GM12878 (cell line): ENCODE results near the gene PEX6. TPM values are rescaled to one million over a fixed set of nuclear protein-coding genes. Genes with fewer than 3 reads are reported as not detected.

ENCODE experiments used
- ATAC-seq: fragments of 200-7000 bp; cut with Tn5 transposase; 3 replicates; pipeline ENCODE4 v1.9.1; 2020; ENCODE audit warnings: mild to moderate bottlenecking, moderate library complexity
- BruUV-seq: library from RNA; stranded (reverse); fragments of 400-500 nt; replicated peaks from 2 replicates; lab custom pipeline; 2021; lab: Mats Ljungman, UMichigan
- CTCF ChIA-PET: fragments of 300-600 bp; sonication (Branson Sonifier 250); formaldehyde crosslinking; extraction: SDS; loops from one replicate; lab custom pipeline; 2021; ENCODE audit warnings: inconsistent platforms; lab: Yijun Ruan, JAX
- POLR2A ChIA-PET: fragments of 350-600 bp; formaldehyde crosslinking; extraction: SDS; loops from one replicate; lab custom pipeline; 2021; ENCODE audit warnings: inconsistent platforms; lab: Charles Lee
- RAD21 ChIA-PET: fragments of 300-600 bp; sonication (Branson Sonifier 250); formaldehyde crosslinking; loops from one replicate; lab custom pipeline; 2023; ENCODE audit warnings: antibody characterized with exemption; ENCODE audit not compliant: unreplicated experiment; lab: Charles Lee
- SMC1A ChIA-PET: fragments of 300-600 bp; sonication (Branson Sonifier 250); formaldehyde crosslinking; loops from one replicate; lab custom pipeline; 2023; ENCODE audit not compliant: unreplicated experiment, uncharacterized antibody; lab: Charles Lee
- DNase-seq: peaks from one replicate; pipeline ENCODE4 v3.0.0-alpha.2; 2011; ENCODE audit warnings: low read depth, low spot score
- FAIRE-seq: peaks from 3 replicates; lab custom pipeline; 2011; peaks lifted over from hg19 to GRCh38; lab: Jason Lieb, UNC
- H2AFZ ChIP-seq: 2 replicates; pipeline ENCODE4 v1.6.0; 2011; ENCODE audit warnings: low read depth, low read length, control low read depth; ENCODE audit not compliant: control insufficient read depth
- H3K27ac ChIP-seq: 2 replicates; pipeline ENCODE4 v1.5.1; 2011; ENCODE audit warnings: control low read depth; ENCODE audit not compliant: control insufficient read depth, insufficient read depth
- H3K27me3 ChIP-seq, 2 experiments: replicated peaks in 1 of 2; 2 replicates each; pipeline versions ENCODE4 v1.6.0 to v1.6.1; 2011; ENCODE audit warnings: low read length in 1 of 2; ENCODE audit not compliant: control insufficient read depth in 2 of 2, insufficient read depth in 2 of 2
- H3K36me3 ChIP-seq, 2 experiments: 2 replicates each; pipeline ENCODE4 v1.5.1; 2011; ENCODE audit warnings: low read length in 1 of 2; ENCODE audit not compliant: control insufficient read depth in 2 of 2, insufficient read depth in 2 of 2
- H3K4me1 ChIP-seq: 2 replicates; pipeline ENCODE4 v1.6.1; 2011; ENCODE audit warnings: mild to moderate bottlenecking, low read length, moderate library complexity, mixed read lengths; ENCODE audit not compliant: control insufficient read depth, insufficient read depth
- H3K4me2 ChIP-seq: 2 replicates; pipeline ENCODE4 v1.6.0; 2011; ENCODE audit warnings: control low read depth; ENCODE audit not compliant: control insufficient read depth, insufficient read depth
- H3K4me3 ChIP-seq: fragments of 200-600 bp; sonication (generic); 2 replicates; pipeline ENCODE4 v1.5.1; 2016
- H3K79me2 ChIP-seq: 2 replicates; pipeline ENCODE4 v1.6.0; 2011; ENCODE audit warnings: low read length; ENCODE audit not compliant: control insufficient read depth, insufficient read depth
- H3K9ac ChIP-seq: 2 replicates; pipeline ENCODE4 v1.8.0; 2011; ENCODE audit warnings: low read length, control low read depth, mixed read lengths; ENCODE audit not compliant: control insufficient read depth, insufficient read depth
- H3K9me3 ChIP-seq: replicated peaks from 3 replicates; pipeline ENCODE4 v1.5.1; 2011; ENCODE audit warnings: mild to moderate bottlenecking, low read length; ENCODE audit not compliant: control insufficient read depth, insufficient read depth
- H4K20me1 ChIP-seq: 2 replicates; pipeline ENCODE4 v1.6.0; 2011; ENCODE audit not compliant: control insufficient read depth, insufficient read depth
- MXI1 ChIP-seq: fragments of 150-350 bp; IDR thresholded peaks from 2 replicates; pipeline ENCODE4 v1.6.1; 2011; ENCODE audit warnings: low read depth, mild to moderate bottlenecking, inconsistent platforms, low read length, improper control_type of control experiment
- NFYB ChIP-seq: IDR thresholded peaks from 2 replicates; pipeline ENCODE4 v1.6.1; 2011; ENCODE audit warnings: low read depth, mild to moderate bottlenecking, low read length, improper control_type of control experiment, moderate library complexity; ENCODE audit not compliant: insufficient read depth
- TCF3 ChIP-seq: IDR thresholded peaks from 2 replicates; pipeline ENCODE4 v1.6.1; 2012; ENCODE audit warnings: low read depth, mild to moderate bottlenecking, low read length, borderline replicate concordance; ENCODE audit not compliant: insufficient read depth
- ZNF622 ChIP-seq: fragments of 450-650 bp; IDR thresholded peaks from 2 replicates; pipeline ENCODE4 v1.6.1; 2017; ENCODE audit warnings: mild to moderate bottlenecking, inconsistent platforms
- WGBS: methylation state at CpG from one replicate; pipeline ENCODE4 v1.1.6; 2016; ENCODE audit warnings: low lambda C conversion rate; ENCODE audit not compliant: insufficient replicate concordance, insufficient coverage; ENCODE audit errors: missing lambda C conversion rate; 5-methylcytosine and 5-hydroxymethylcytosine counted together
- in situ Hi-C: fragments of 300-500 bp; cut with MboI; formaldehyde crosslinking; loops from 9 replicates; pipeline ENCODE4 v1.14.3; 2018; ENCODE audit warnings: mixed read lengths
- intact Hi-C: fragments of 100-400 bp; cut with micrococcal nuclease; formaldehyde crosslinking; loops from one replicate; pipeline ENCODE4 v1.14.2; 2022; ENCODE audit not compliant: unreplicated experiment
- polyA plus RNA-seq, 11 experiments: library from polyadenylated mRNA; depleted of rRNA in 4 of 11; unstranded in 6 of 11; stranded (reverse) in 5 of 11; fragments of >200 nt; fragmentation: Nextera tagmentation in 4 of 11; fragmentation: Illumina TruSeq in 1 of 11; extraction: Ambion mirVana in 4 of 11; extraction: Trizol in 1 of 11; gene quantifications; 1 replicate in 1 of 11; 2 replicates in 10 of 11; pipeline versions ENCODE4 v1.2.1 to v1.2.3, GENCODE V29; 2011 to 2016; ENCODE audit warnings: inconsistent platforms in 2 of 11, missing spikeins in 2 of 11, low read depth in 1 of 11
- total RNA-seq, 4 experiments: library from RNA; depleted of rRNA in 3 of 4; stranded (reverse); fragments of >200 nt in 3 of 4; fragmentation: Illumina TruSeq in 1 of 4; extraction: Trizol in 1 of 4; gene quantifications; 2 replicates each; pipeline versions ENCODE4 v1.2.1 to v1.2.3, GENCODE V29; 2013 to 2021

Gene PEX6
- total and polyA plus RNA-seq, 10 of the 15 experiments (the other 5 are each of a cell fraction or from before 2014, with no cell fraction given) = 0.39 to 21.1 (median 7.8) TPM

DNA sequence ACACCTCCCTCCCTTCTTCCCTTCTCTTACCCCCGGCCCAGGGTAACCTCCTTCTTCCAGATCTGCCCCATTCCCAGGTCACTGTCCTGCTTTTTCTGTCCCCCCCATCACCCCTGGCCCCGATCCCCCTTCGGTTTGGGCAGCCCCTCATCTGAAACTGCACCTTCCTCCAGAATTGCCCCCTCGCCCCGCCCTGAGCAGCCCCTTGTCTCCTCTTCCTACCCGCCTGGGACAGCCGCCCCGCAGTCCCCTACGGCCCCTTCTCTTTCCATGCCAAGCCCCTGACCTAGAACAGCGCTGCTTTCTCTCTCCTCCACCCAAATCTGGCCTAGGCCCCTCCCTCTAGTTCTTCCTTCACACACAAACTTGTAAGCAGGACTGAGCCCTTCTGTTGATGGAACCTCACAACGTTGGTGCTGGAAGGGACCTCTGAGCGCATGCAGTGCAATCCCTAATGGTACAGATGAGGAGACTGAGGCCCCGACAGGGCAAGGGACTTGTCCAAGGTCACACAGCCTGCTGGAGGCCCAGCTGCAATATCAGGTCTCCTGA lies 6.0 kb upstream of the PEX6 start:
- Histone ChIP-seq H3K36me3 (peaks cover 2 to 6% of the 10 kb centered on the region in 2 experiments; a peak in 2 of 4 replicates), H3K4me1 (peaks cover 17% of the 10 kb centered on the region), H3K9ac (peak overlapping the region; percentile 84), H3K27me3 (no peaks in the 10 kb centered on the region), H2AFZ (peak overlapping the region; percentile 82), H3K27ac (peak overlapping the region; percentile 79)
- intact Hi-C loops = loop anchor here (2.0 kb wide), 1 partner anchor 54 kb away; no protein-coding TSS in a partner anchor
- FAIRE-seq (peak; percentile 44), DNase-seq (no peak), ATAC-seq (peak; percentile 11)
- BruUV-seq = TSS peak; percentile 51
- TF ChIP-seq NFYB = no peak
- TF ChIP-seq MXI1 = no peak
- no peak for TF ChIP-seq ZNF622
- no peak for TF ChIP-seq TCF3
- TF ChIP-seq, all 136 proteins: peak for 0
- SMC1A ChIA-PET = interaction anchor here (0.7 to 1.9 kb wide), 8 partner anchors 7 to 644 kb away, joined by 3 to 12 read pairs (median 4); partner anchors contain the start of genes CNPY3 and GTPBP2
- peaks cover 14% of the 10 kb centered on the region for H3K79me2 ChIP-seq
- peak overlapping the region; percentile 100 for H3K4me2 ChIP-seq
- CTCF ChIA-PET = interaction anchor here (0.6 to 1.9 kb wide), 4 partner anchors 20 to 130 kb away, joined by 3 to 14 read pairs (median 5); no protein-coding TSS in a partner anchor
- H3K9me3 ChIP-seq = no peaks in the 10 kb centered on the region
- in situ Hi-C loops = no loop called here
- RAD21 ChIA-PET = interaction anchor here (1.1 to 2.2 kb wide), 3 partner anchors 31 to 84 kb away, joined by 6 to 31 read pairs (median 9); partner anchors contain the start of gene CNPY3
- H4K20me1 ChIP-seq = no peaks in the 10 kb centered on the region
- H3K4me3 ChIP-seq = peak overlapping the region; percentile 98
- WGBS = 9% methylated on average over 8 of the region's 13 CpGs
- POLR2A ChIA-PET = interaction anchor here (0.7 to 2.5 kb wide), 12 partner anchors 10 to 94 kb away, joined by 3 to 32 read pairs (median 6); partner anchors contain the start of genes CNPY3, KLC4, KLHDC3 and MEA1
